ENCODE data around the gene EIPR1.
"Not testable (repeated sequence)": the region's sequence is repeated elsewhere in the genome, so short reads cannot be mapped to it uniquely, and the experiment has no call there.

The EIPR1 gene

GRCh38 chr2:3201281-3201680 is 176.3 kb downstream of the EIPR1 start:
- H2AFZ ChIP-seq (ENCODE audit: low read depth, low read length, severe bottlenecking): no peak overlapping the region
- no peaks in the 10 kb centered on the region for H3K79me2 ChIP-seq (ENCODE audit: insufficient read depth, low read length)
- H3K27ac ChIP-seq (ENCODE audit: low read depth, low read length): no peak overlapping the region
- TF ChIP-seq CTCF (IDR thresholded peaks at IDR 0.05; ENCODE audit: insufficient read depth, low read length, poor library complexity, severe bottlenecking): no peak
- TF ChIP-seq EZH2phosphoT487 (conservative IDR thresholded peaks at IDR 0.05; ENCODE audit: low read length): no peak
- no peaks in the 10 kb centered on the region for H3F3A ChIP-seq (ENCODE audit: insufficient read depth)
- no peak overlapping the region for H3K4me3 ChIP-seq (ENCODE audit: insufficient read depth, low read length, poor library complexity, severe bottlenecking)
- no peaks in the 10 kb centered on the region for H3K9me3 ChIP-seq (ENCODE audit: insufficient read depth, low read length)
- no peaks in the 10 kb centered on the region for H3K27me3 ChIP-seq (ENCODE audit: low read length)
- H3K36me3 ChIP-seq (ENCODE audit: low read length): no peaks in the 10 kb centered on the region
- H4K20me1 ChIP-seq (ENCODE audit: low read depth, low read length): no peaks in the 10 kb centered on the region
- H3K4me2 ChIP-seq (ENCODE audit: low read depth, low read length, poor library complexity, severe bottlenecking): no peak overlapping the region
- H3K9me2 ChIP-seq (replicated peaks; ENCODE audit: insufficient read depth, low read length): no peaks in the 10 kb centered on the region
- H3K9ac ChIP-seq (ENCODE audit: low read length): no peak overlapping the region

- no peak overlapping the region for H3K27ac ChIP-seq (ENCODE audit: low read depth, low read length)
- no peaks in the 10 kb centered on the region for H3F3A ChIP-seq (ENCODE audit: insufficient read depth)
- H3K9me2 ChIP-seq (replicated peaks; ENCODE audit: insufficient read depth, low read length): no peaks in the 10 kb centered on the region
- TF ChIP-seq EZH2phosphoT487 (conservative IDR thresholded peaks at IDR 0.05; ENCODE audit: low read length) (no peak), CTCF (IDR thresholded peaks at IDR 0.05; ENCODE audit: insufficient read depth, low read length, poor library complexity, severe bottlenecking) (no peak)
- H3K9me3 ChIP-seq (ENCODE audit: insufficient read depth, low read length): no peaks in the 10 kb centered on the region
- H2AFZ ChIP-seq (ENCODE audit: low read depth, low read length, severe bottlenecking): no peak overlapping the region
- H4K20me1 ChIP-seq (ENCODE audit: low read depth, low read length): no peaks in the 10 kb centered on the region
- H3K36me3 ChIP-seq (ENCODE audit: low read length): no peaks in the 10 kb centered on the region
- H3K4me3 ChIP-seq (ENCODE audit: insufficient read depth, low read length, poor library complexity, severe bottlenecking): no peak overlapping the region
- no peaks in the 10 kb centered on the region for H3K79me2 ChIP-seq (ENCODE audit: insufficient read depth, low read length)
- H3K9ac ChIP-seq (ENCODE audit: low read length): no peak overlapping the region
- H3K4me2 ChIP-seq (ENCODE audit: low read depth, low read length, poor library complexity, severe bottlenecking): no peak overlapping the region
- H3K27me3 ChIP-seq (ENCODE audit: low read length): no peaks in the 10 kb centered on the region
These were observed 177.1 kb downstream of the EIPR1 start for GRCh38 chr2:3200420-3200939.

GRCh38 chr2:3199627-3200345 is 177.8 kb downstream of the EIPR1 start:
- Histone ChIP-seq H3K27me3 (ENCODE audit: low read length) (no peaks in the 10 kb centered on the region), H3K9ac (ENCODE audit: low read length) (no peak overlapping the region), H4K20me1 (ENCODE audit: low read depth, low read length) (no peaks in the 10 kb centered on the region), H3K27ac (ENCODE audit: low read depth, low read length) (no peak overlapping the region), H3K4me3 (ENCODE audit: insufficient read depth, low read length, poor library complexity, severe bottlenecking) (no peak overlapping the region), H2AFZ (ENCODE audit: low read depth, low read length, severe bottlenecking) (no peak overlapping the region), H3K36me3 (ENCODE audit: low read length) (no peaks in the 10 kb centered on the region), H3F3A (ENCODE audit: insufficient read depth) (no peaks in the 10 kb centered on the region), H3K9me2 (replicated peaks; ENCODE audit: insufficient read depth, low read length) (no peaks in the 10 kb centered on the region), H3K9me3 (ENCODE audit: insufficient read depth, low read length) (no peaks in the 10 kb centered on the region), H3K79me2 (ENCODE audit: insufficient read depth, low read length) (no peaks in the 10 kb centered on the region), H3K4me2 (ENCODE audit: low read depth, low read length, poor library complexity, severe bottlenecking) (no peak overlapping the region)
- TF ChIP-seq CTCF (IDR thresholded peaks at IDR 0.05; ENCODE audit: insufficient read depth, low read length, poor library complexity, severe bottlenecking): no peak
- no peak for TF ChIP-seq EZH2phosphoT487 (conservative IDR thresholded peaks at IDR 0.05; ENCODE audit: low read length)

GRCh38 chr2:3198671-3199192 is 178.9 kb downstream of the EIPR1 start:
- H3K4me2 ChIP-seq (ENCODE audit: low read depth, low read length, poor library complexity, severe bottlenecking); H3K27ac ChIP-seq (ENCODE audit: low read depth, low read length); H3K9me2 ChIP-seq (replicated peaks; ENCODE audit: insufficient read depth, low read length): not testable (repeated sequence)

More at GRCh38 chr2:3198671-3199192, 178.9 kb downstream of the EIPR1 start:
- H4K20me1 ChIP-seq (ENCODE audit: low read depth, low read length); H3K9me3 ChIP-seq (ENCODE audit: insufficient read depth, low read length); H3K4me3 ChIP-seq (ENCODE audit: insufficient read depth, low read length, poor library complexity, severe bottlenecking); H3K36me3 ChIP-seq (ENCODE audit: low read length); H3K9ac ChIP-seq (ENCODE audit: low read length); H2AFZ ChIP-seq (ENCODE audit: low read depth, low read length, severe bottlenecking); H3K79me2 ChIP-seq (ENCODE audit: insufficient read depth, low read length); H3K27me3 ChIP-seq (ENCODE audit: low read length); H3F3A ChIP-seq (ENCODE audit: insufficient read depth): not testable (repeated sequence)
